Measurements from ENCODE around the gene ARHGAP18.

DNA sequence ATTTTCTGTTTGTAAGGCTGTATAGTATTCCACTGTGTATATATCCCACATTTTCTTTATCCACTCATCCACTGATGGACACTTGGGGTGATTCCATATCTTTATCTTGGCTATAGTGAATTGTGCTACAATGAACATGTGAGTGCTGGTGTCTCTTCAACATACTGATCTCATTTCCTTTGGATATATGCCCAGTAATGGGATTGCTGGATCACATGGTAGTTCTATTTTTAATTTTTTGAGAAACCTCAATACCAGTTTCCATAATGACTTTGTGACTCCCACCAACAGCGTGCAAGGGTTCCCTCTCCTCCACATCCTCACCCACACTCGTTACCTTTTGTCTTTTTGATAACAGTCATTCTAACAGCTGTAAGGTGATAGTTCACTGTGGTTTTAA, 166.0 kb downstream of the ARHGAP18 start:
- TF ChIP-seq, protein P1, sequence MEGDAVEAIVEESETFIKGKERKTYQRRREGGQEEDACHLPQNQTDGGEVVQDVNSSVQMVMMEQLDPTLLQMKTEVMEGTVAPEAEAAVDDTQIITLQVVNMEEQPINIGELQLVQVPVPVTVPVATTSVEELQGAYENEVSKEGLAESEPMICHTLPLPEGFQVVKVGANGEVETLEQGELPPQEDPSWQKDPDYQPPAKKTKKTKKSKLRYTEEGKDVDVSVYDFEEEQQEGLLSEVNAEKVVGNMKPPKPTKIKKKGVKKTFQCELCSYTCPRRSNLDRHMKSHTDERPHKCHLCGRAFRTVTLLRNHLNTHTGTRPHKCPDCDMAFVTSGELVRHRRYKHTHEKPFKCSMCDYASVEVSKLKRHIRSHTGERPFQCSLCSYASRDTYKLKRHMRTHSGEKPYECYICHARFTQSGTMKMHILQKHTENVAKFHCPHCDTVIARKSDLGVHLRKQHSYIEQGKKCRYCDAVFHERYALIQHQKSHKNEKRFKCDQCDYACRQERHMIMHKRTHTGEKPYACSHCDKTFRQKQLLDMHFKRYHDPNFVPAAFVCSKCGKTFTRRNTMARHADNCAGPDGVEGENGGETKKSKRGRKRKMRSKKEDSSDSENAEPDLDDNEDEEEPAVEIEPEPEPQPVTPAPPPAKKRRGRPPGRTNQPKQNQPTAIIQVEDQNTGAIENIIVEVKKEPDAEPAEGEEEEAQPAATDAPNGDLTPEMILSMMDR (IDR thresholded peaks at IDR 0.05), result no peak
- no peak for TF ChIP-seq POLR2AphosphoS5 (IDR thresholded peaks at IDR 0.05)
